ENCODE results near the gene TRIM56. TPM values are rescaled to one million over a fixed set of nuclear protein-coding genes. Genes with fewer than 3 reads are reported as not detected.
A peak's percentile ranks its signal among the peaks of the same experiment; 100 is the strongest.
"Not testable (repeated sequence)": the region's sequence is repeated elsewhere in the genome, so short reads cannot be mapped to it uniquely, and the experiment has no call there.

Gene TRIM56
- total RNA-seq, 1 donor from 2014 or later: 61.9 TPM

DNA sequence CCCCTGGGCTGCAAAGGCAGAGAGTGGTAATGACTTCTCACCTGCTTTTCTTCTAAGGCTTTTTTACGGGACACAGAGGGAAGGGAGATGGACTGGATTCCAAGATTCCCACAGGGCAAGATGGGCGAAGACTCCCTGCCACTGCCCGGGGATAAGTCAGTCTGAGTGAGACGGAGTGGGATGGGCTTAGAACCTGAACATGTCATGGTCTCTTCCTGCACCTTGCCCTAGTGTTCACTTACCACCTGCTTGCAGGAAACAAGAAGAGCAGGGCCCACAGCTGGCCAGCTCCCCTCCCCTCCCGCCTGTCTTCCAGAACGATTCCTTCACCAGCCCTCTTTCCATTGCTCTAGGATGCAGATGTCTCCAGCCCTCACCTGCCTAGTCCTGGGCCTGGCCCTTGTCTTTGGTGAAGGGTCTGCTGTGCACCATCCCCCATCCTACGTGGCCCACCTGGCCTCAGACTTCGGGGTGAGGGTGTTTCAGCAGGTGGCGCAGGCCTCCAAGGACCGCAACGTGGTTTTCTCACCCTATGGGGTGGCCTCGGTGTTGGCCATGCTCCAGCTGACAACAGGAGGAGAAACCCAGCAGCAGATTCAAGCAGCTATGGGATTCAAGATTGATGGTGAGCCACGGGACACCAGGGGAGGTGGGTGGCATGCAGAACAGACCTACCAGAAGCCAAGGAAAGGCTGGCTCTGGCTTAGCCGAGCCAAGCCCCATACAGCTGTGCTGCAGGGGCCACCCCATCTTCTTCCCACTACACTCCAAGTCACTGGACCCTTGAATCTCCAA lies 43.0 kb downstream of the TRIM56 start:
- H3K27ac ChIP-seq: no peak overlapping the region
- peaks cover 54% of the 10 kb centered on the region for H3K4me1 ChIP-seq

DNA sequence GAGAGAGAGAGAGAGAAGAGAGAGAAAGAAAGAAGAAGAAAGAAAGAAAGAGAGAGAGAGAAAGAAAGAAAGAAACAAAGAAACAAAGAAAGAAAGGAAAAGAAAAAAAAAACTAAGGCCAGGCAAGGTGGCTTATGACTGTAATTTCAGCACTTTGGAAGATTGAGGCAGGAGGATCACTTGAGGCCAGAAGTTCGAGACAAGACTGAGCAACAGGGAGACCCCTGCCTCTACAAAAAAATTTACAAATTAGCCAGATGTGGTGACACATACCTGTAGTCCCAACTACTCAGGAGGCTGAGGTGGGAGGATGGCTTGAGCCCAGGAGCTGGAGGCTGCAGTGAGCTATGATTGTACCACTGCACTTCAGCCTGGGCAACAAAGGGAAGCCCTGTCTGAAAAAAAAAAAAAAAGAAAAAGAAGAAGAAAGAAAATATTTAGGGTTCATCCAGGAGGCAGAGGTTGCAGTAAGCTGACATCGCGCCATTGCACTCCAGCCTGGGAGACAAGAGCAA lies 44.4 kb downstream of the TRIM56 start:
- H3K27ac ChIP-seq: no peak overlapping the region
- DNase-seq (no peak), ATAC-seq (no peak)
- TF ChIP-seq, protein P1, sequence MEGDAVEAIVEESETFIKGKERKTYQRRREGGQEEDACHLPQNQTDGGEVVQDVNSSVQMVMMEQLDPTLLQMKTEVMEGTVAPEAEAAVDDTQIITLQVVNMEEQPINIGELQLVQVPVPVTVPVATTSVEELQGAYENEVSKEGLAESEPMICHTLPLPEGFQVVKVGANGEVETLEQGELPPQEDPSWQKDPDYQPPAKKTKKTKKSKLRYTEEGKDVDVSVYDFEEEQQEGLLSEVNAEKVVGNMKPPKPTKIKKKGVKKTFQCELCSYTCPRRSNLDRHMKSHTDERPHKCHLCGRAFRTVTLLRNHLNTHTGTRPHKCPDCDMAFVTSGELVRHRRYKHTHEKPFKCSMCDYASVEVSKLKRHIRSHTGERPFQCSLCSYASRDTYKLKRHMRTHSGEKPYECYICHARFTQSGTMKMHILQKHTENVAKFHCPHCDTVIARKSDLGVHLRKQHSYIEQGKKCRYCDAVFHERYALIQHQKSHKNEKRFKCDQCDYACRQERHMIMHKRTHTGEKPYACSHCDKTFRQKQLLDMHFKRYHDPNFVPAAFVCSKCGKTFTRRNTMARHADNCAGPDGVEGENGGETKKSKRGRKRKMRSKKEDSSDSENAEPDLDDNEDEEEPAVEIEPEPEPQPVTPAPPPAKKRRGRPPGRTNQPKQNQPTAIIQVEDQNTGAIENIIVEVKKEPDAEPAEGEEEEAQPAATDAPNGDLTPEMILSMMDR (IDR thresholded peaks at IDR 0.05): no peak
- no peaks in the 10 kb centered on the region for H3K9me3 ChIP-seq
- peaks cover 15% of the 10 kb centered on the region for H3K36me3 ChIP-seq
- H3K4me1 ChIP-seq: peaks cover 40% of the 10 kb centered on the region
- intact Hi-C loops (cut with DNase I): no loop called here
- H3K4me3 ChIP-seq: no peak overlapping the region
- H3K27me3 ChIP-seq (ENCODE audit: low read depth): no peaks in the 10 kb centered on the region

More for the DNA sequence above, 43.0 kb downstream of the TRIM56 start:
- TF ChIP-seq, protein P1 (IDR thresholded peaks at IDR 0.05): no peak
- Histone ChIP-seq H3K9me3 (no peaks in the 10 kb centered on the region), H3K36me3 (peaks cover 15% of the 10 kb centered on the region), H3K4me3 (peak overlapping the region; percentile 44), H3K27me3 (ENCODE audit: low read depth) (no peaks in the 10 kb centered on the region)
- ATAC-seq (no peak), DNase-seq (no peak)
- intact Hi-C loops (cut with DNase I): no loop called here

DNA sequence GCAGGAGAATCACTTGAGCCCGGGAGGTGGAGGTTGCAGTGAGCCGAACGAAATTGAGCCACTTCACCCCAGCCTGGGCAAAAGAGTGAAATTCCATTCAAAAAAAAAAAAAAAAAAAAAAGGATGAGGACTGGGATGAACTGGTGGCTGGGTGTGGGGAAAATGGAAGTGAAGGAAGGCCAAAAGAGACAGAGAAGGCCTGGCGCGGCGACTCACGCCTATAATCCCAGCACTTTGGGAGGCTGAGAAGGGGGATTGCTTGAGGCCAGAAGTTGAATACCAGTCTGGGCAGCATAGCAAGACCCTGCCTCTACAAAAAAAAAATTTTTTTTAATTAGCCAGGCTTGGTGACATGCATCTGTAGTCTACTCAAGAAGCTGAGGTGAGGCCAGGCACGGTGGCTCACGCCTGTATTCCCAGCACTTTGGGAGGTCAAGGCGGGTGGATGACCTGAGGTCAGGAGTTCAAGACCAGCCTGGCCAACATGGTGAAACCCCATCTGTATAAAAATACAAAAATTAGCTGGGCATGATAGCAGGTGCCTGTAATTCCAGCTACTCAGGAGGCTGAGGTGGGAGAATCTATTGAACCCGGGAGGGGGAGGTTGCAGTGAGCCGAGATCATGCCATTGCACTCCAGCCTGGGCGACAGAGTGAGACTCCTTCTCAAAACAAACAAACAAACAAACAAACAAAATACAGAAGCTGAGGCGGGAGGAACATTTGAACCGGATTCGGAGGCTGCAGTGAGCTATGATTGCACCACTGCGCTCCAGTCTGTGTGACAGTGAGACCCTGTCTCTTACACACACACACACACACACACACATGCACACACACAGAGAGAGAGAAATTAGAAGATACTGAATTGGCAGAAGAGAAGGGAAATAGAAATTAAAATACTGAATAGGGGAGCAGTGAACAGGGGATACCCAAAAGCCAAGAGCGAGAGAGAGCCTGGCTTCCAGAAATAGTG lies 47.6 kb downstream of the TRIM56 start:
- peaks cover 14% of the 10 kb centered on the region for H3K4me1 ChIP-seq
- ATAC-seq; DNase-seq; H3K9me3 ChIP-seq; intact Hi-C loops (cut with DNase I); H3K27ac ChIP-seq; H3K4me3 ChIP-seq; H3K27me3 ChIP-seq (ENCODE audit: low read depth): not testable (repeated sequence)
- peaks cover 21% of the 10 kb centered on the region for H3K36me3 ChIP-seq

DNA sequence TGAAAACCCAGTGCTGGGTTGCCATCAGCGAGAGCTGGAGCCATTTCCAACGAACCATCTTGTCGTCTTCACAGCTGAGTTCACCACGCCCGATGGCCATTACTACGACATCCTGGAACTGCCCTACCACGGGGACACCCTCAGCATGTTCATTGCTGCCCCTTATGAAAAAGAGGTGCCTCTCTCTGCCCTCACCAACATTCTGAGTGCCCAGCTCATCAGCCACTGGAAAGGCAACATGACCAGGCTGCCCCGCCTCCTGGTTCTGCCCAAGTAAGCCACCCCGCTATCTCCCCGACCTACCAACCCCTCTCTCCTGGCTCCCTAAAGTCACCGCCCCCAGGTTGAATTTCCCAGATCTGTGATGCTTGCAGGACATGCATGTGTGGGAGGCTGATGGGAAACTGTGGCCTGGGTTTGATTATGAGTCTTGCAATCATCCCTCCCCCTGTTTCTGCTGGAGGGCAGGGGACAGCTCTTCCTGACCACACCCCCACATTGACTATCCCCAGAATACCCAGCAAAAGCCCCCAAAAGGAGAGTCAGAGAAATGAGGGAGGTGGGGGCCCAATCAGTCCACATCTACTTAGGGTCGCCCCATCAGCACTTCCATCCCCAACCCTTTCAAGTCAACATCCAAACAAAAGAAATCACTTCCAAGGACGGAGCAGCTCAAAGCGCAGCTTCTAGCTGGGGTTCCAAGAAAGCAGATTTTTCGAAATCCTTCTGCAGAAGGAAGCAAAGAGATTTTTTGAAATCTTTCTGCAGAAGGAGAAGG lies 48.5 kb downstream of the TRIM56 start:
- no peak for DNase-seq
- Histone ChIP-seq H3K4me1 (peaks cover 13% of the 10 kb centered on the region), H3K4me3 (no peak overlapping the region), H3K27ac (no peak overlapping the region), H3K9me3 (no peaks in the 10 kb centered on the region), H3K36me3 (peaks cover 21% of the 10 kb centered on the region), H3K27me3 (ENCODE audit: low read depth) (no peaks in the 10 kb centered on the region)
- ATAC-seq: no peak
- intact Hi-C loops (cut with DNase I): no loop called here
- TF ChIP-seq, protein P1 (IDR thresholded peaks at IDR 0.05): no peak

DNA sequence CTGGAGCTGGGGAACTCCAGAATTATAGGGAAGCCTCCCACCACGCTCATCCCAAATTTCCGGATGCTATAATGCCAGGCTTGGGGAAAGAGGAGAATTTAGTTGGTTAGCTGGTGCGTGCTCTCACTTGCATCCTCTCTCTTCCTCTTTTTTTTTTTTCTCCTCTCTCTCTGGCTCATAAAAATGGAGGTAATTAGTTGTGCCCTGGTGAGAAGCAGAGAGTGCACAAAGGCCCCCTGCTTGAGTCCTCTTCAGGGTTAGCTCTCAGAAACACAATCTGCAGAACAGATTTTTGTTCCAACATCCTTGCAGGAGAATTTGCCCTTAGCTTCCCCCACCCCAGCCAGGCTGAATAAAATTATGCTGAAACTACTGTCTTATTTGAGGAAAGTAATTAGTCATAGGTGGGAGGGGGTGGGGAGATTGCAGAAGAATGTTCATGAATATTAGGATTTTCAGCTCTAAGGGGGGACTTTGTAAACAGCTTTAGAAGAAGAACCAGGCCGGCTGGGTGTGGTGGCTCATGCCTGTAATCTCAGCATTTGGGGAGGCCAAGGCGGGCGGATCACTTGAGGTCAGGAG lies 49.2 kb downstream of the TRIM56 start:
- Histone ChIP-seq H3K27me3 (ENCODE audit: low read depth) (no peaks in the 10 kb centered on the region), H3K27ac (no peak overlapping the region), H3K4me3 (no peak overlapping the region), H3K9me3 (no peaks in the 10 kb centered on the region), H3K4me1 (peaks cover 14% of the 10 kb centered on the region), H3K36me3 (peaks cover 21% of the 10 kb centered on the region)
- DNase-seq (no peak), ATAC-seq (no peak)
- intact Hi-C loops (cut with DNase I): no loop called here
- TF ChIP-seq, protein P1 (IDR thresholded peaks at IDR 0.05): no peak

All from lower lobe of right lung (tissue), 2 donors.